Kidney (tissue), 14 donors: ENCODE data around the gene RRP7A. TPM values are rescaled to one million over a fixed set of nuclear protein-coding genes. Genes with fewer than 3 reads are reported as not detected.

Source experiments
- DNase-seq, 5 donors: peaks; one replicate each; pipeline ENCODE4 v3.0.0-alpha.2; 2013 to 2020
- FAIRE-seq: peaks from 2 replicates; lab custom pipeline; 2012; peaks lifted over from hg19 to GRCh38; lab: Jason Lieb, UNC
- H3K27ac ChIP-seq, 2 donors: one replicate each; pipeline ENCODE4 v1.7.0; 2013; ENCODE audit warnings: low read depth in 2 of 2, low read length in 2 of 2, inconsistent platforms in 1 of 2
- H3K27me3 ChIP-seq: one replicate; pipeline ENCODE4 v1.7.1; 2013; ENCODE audit warnings: low read length, inconsistent platforms; ENCODE audit not compliant: control insufficient read depth, insufficient read depth
- H3K36me3 ChIP-seq, 3 donors: one replicate each; pipeline versions ENCODE4 v1.7.0 to v1.7.1; 2013; ENCODE audit warnings: low read length in 3 of 3, control low read depth in 1 of 3, inconsistent platforms in 1 of 3; ENCODE audit not compliant: insufficient read depth in 3 of 3, control insufficient read depth in 2 of 3
- H3K4me1 ChIP-seq, 3 donors: one replicate each; pipeline versions ENCODE4 v1.7.0 to v1.7.1; 2013; ENCODE audit warnings: low read length in 3 of 3, inconsistent platforms in 1 of 3, low read depth in 1 of 3; ENCODE audit not compliant: control insufficient read depth in 2 of 3, insufficient read depth in 2 of 3
- H3K4me3 ChIP-seq, 3 donors: one replicate each; pipeline versions ENCODE4 v1.7.0 to v1.8.1; 2013; ENCODE audit warnings: low read length in 3 of 3, control low read depth in 1 of 3, inconsistent platforms in 1 of 3
- H3K9ac ChIP-seq, 3 donors: one replicate each; pipeline versions ENCODE4 v1.7.0 to v1.7.1; 2013; ENCODE audit warnings: low read length in 3 of 3, control low read depth in 1 of 3, inconsistent platforms in 1 of 3
- H3K9me3 ChIP-seq, 3 donors: one replicate each; pipeline versions ENCODE4 v1.7.0 to v1.7.1; 2013; ENCODE audit warnings: low read length in 3 of 3, control low read depth in 1 of 3, inconsistent platforms in 1 of 3; ENCODE audit not compliant: control insufficient read depth in 2 of 3, insufficient read depth in 1 of 3
- CTCF ChIP-seq: IDR thresholded peaks from 3 replicates; pipeline ENCODE4 v1.5.1; 2012; ENCODE audit warnings: mild to moderate bottlenecking, moderate library complexity, borderline replicate concordance; ENCODE audit not compliant: insufficient read depth; ENCODE audit errors: extremely low read depth
- intact Hi-C: fragments of 100-400 bp; cut with DNase I; formaldehyde crosslinking; loops from one replicate; pipeline ENCODE4 v1.11.1; 2022
- polyA plus RNA-seq: library from polyadenylated mRNA; stranded (reverse); fragments of 350-450 nt; fragmentation: Illumina TruSeq; extraction: RNeasy Lipid Tissue Mini Kit (QIAGEN cat#74804); gene quantifications from one replicate; pipeline ENCODE4 v1.2.3, GENCODE V29; 2014; ENCODE audit warnings: low read depth, low replicate concordance; ENCODE audit not compliant: insufficient read depth
- total RNA-seq: library from RNA; stranded (reverse); fragmentation: NEBNext Ultra II Directional; extraction: Animal tissue kit (Norgen Biotek cat#: 25700); gene quantifications from one replicate; pipeline ENCODE4 v1.2.1, GENCODE V29; 2021
- donor health status: control.
- donor health status: control.
- donor health status: control.
- donor health status: control.
- donor health status: control.
- donor health status: DM: yes; HTN: yes; CAD: no.
- donor health status: Normal renal cell carcinoma (clear cell type).

RRP7A gene
- total and polyA plus RNA-seq, 2 donors from 2014 or later: 26.3 to 35.2 TPM

GRCh38 chr22:42493393-42493792 lies 26.2 kb downstream of the RRP7A start:
- Histone ChIP-seq H3K4me1 (no peaks in the 10 kb centered on the region), H3K36me3 (no peaks in the 10 kb centered on the region), H3K9ac (no peak overlapping the region), H3K4me3 (no peak overlapping the region), H3K27me3 (no peaks in the 10 kb centered on the region), H3K9me3 (no peaks in the 10 kb centered on the region), H3K27ac (no peak overlapping the region)
- no peak for FAIRE-seq
- peak in 4 of 5 donors; percentile 28 to 58 (median 41) for DNase-seq
- intact Hi-C loops: no loop called here
- no peak for TF ChIP-seq CTCF

- no peak overlapping the region for H3K27ac ChIP-seq
- no peak for TF ChIP-seq CTCF
- H3K4me3 ChIP-seq: no peak overlapping the region
- DNase-seq (no peak), FAIRE-seq (no peak)
- intact Hi-C loops: no loop called here
- no peaks in the 10 kb centered on the region for H3K4me1 ChIP-seq
- no peaks in the 10 kb centered on the region for H3K9me3 ChIP-seq
- no peaks in the 10 kb centered on the region for H3K36me3 ChIP-seq
- no peak overlapping the region for H3K9ac ChIP-seq
- no peaks in the 10 kb centered on the region for H3K27me3 ChIP-seq
These were observed 27.3 kb downstream of the RRP7A start for GRCh38 chr22:42492323-42492690.

- intact Hi-C loops: no loop called here
- FAIRE-seq: no peak
These were observed 29.3 kb downstream of the RRP7A start for GRCh38 chr22:42490243-42490832.

More at GRCh38 chr22:42490243-42490832, 29.3 kb downstream of the RRP7A start:
- TF ChIP-seq CTCF: no peak
- no peak overlapping the region for H3K27ac ChIP-seq
- H3K36me3 ChIP-seq: no peaks in the 10 kb centered on the region
- no peaks in the 10 kb centered on the region for H3K9me3 ChIP-seq
- H3K27me3 ChIP-seq: no peaks in the 10 kb centered on the region
- DNase-seq: no peak
- H3K4me1 ChIP-seq: no peaks in the 10 kb centered on the region
- H3K9ac ChIP-seq: no peak overlapping the region
- H3K4me3 ChIP-seq: no peak overlapping the region
